GM21526 (cell line): ENCODE results near the gene RXFP1.

Experiments used
- ATAC-seq: cut with Tn5 transposase; IDR thresholded peaks from one replicate; pipeline ENCODE4 v1.9.1; 2021; ENCODE audit warnings: moderate library complexity; ENCODE audit not compliant: unreplicated experiment, low FRiP score

Gene RXFP1

DNA sequence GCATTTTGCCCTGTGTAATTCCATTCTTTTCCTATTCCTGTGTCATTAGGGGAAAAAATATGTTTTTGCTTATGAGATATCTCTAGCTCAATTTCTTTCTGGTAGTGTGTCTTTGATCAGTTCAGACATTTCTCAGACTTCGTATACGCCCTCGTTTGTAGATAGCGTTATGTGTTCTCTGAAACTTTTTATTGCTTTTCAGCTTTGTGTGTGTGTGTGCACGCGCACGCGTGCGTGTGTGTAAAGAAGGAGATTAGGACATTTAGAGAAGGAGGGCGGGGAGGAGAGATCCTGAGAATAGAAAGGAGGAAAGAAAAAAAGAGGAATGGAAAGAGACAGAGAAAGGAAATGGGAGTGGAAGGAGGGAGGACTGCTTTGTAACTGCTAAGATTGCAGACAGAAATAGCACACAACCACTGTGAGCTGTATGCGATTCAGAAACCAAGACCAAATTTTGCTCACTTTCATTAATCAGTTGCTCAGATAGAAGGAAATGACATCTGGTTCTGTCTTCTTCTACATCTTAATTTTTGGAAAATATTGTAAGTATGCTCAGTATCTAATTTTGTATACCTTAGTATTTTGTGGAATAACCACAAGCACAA lies at the start of gene RXFP1:
RXFP1 (plus strand) TSS at position 399 of the 605 bp plus-strand sequence; CDS start at position 494, 95 bp downstream.
- ATAC-seq = no peak

DNA sequence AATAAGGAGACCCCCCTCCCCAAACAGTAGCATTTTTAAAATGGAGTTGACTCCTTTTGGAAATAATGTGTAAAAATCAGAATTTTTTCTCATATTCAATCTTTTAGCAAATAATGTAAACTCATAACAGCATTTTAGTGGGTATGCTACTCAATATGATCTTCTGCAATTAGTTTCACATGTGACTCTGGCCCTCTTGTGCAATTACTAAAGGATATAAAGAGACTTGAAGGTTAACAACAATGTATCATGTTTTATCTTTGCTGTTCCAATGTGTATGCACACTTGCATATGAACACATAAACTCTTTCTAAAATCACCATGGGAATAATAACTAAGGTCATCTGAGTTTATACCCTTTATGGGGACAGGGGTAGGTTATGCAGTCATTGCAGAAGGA lies 39.9 kb upstream of the RXFP1 start:
- no peak for ATAC-seq

DNA sequence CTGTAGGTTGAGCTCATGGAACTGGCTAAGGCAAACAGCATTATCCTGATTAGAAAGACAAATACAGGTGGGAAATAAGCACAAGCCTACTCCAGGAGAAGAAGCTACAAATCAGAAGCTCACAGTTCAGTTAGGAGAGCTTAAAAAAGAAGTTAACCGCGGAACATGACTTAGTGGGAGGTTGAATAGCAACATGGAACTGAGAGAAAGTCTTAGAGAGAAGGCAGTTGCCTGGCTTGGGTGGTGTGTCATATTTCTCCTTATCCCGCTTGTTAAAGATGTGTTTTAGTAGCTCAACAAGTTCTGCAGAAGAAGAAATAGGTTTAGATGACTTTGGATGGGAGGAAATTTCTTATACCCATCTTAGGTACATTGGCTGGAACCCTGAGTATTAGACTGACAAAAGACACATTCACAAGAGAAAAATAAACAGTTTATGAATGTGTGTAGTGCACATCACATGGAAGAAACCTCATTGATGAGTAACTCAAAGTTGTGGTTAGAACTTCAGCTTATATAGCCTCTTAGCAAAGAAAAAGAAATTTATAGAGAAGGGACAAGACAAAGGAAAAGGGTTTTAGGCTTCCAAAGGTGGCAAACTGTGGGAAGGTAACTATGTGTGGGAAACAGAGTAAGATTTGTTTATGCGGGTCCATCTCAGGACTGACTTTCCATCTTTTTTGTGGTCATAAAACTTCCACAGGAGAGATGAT lies 37.4 kb upstream of the RXFP1 start:
- no peak for ATAC-seq

- ATAC-seq = no peak
Observed at GRCh38 chr4:158490629-158491028, 31.1 kb upstream of the RXFP1 start.

DNA sequence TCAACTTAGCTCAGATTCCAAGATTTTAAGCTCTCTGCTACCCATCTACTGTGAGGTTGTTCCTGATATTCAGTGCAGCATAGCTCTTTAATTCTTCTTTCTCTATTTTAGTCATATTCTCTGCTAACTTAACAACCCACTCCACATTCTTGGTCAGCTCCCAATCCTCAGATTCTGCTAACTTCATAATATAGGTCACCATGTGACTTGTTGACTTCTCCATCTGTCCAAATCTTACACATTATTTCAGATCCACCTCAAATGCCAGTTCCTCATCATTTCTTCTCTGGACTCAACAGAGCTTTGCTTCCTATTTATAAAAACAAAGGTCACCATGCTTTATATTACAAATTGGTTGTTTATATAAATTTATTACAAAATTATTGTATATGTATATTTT lies 29.3 kb upstream of the RXFP1 start:
- no peak for ATAC-seq

DNA sequence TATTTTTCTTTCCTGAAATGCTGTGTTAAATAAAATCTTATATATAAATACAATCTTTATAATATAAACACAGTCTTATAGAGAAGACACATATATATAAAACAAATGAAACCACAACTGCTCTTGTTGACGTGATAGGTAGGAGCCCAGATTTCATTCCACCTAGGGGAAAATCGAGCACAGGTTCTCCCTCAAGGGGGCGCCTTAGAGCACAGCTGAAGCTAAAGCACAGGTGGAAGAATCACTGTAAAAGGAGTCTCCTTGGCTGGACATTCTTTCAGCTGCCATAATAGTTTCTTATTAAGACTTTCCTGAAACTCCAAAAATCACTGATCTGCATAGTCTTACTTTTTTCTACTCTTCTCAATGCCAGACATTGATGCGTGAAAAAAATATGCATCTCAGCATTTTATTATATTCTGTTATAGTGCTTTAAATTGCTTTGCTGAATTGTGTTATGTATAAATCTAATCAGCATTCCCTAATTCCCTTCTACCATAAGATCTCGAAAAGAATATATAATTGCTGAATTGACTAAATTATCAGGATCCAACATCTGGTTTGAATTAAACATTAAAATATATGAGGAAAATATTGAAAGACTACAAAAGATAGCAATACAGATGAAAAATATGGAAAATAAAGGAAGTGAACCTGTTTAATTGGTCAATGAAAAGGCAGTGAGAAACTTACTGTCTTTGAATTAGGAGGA lies 25.5 kb upstream of the RXFP1 start:
- no peak for ATAC-seq

GRCh38 chr4:158500054-158500453 lies 21.6 kb upstream of the RXFP1 start:
- ATAC-seq = no peak

GRCh38 chr4:158513256-158513655 lies 8.4 kb upstream of the RXFP1 start:
- ATAC-seq = no peak

DNA sequence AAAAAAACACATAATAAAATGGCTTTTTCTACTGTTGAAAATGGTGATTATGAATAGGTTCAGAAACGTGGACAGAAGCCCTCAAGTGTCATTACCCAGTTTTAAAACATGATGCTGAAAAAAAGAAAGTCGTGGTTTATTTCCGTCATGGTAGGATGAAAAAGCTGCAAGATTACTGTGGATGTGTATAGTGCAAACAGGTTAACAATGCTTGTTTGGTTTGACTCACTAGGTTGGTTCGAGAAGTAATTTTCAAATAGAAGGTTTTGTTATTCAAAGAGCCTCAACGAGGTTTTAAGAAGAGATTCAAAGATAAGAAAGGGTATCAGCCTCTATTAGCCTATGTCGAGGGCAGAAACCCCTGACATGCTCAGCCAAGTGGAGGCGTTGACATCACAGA lies 2.5 kb upstream of the RXFP1 start:
- ATAC-seq = no peak

- ATAC-seq = no peak
Observed at GRCh38 chr4:158523990-158524535, 2.4 kb downstream of the RXFP1 start.

DNA sequence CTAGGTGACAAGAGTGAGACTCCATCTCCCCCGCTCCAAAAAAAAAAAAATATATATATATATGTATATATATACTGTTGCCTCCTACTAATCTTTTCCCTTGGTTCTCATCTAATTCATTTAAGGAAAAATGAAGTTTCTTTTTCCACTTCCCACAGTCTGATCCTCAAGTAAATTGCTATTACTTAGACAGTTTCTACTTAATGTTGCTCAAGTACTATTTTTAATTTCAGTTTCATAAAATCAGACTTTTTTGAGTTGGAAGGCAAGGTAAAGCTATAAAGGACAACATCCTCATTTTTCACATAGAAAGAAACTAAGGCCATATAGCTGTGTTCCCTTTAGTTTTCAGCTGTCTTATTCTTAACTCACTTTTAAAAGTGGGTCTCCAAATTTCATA lies 5.8 kb downstream of the RXFP1 start:
- no peak for ATAC-seq

GRCh38 chr4:158529505-158529904 lies 7.8 kb downstream of the RXFP1 start:
- no peak for ATAC-seq

- ATAC-seq = no peak
Observed at GRCh38 chr4:158530381-158530780, 8.7 kb downstream of the RXFP1 start.

GRCh38 chr4:158530898-158531297 lies 9.2 kb downstream of the RXFP1 start:
- ATAC-seq = no peak

DNA sequence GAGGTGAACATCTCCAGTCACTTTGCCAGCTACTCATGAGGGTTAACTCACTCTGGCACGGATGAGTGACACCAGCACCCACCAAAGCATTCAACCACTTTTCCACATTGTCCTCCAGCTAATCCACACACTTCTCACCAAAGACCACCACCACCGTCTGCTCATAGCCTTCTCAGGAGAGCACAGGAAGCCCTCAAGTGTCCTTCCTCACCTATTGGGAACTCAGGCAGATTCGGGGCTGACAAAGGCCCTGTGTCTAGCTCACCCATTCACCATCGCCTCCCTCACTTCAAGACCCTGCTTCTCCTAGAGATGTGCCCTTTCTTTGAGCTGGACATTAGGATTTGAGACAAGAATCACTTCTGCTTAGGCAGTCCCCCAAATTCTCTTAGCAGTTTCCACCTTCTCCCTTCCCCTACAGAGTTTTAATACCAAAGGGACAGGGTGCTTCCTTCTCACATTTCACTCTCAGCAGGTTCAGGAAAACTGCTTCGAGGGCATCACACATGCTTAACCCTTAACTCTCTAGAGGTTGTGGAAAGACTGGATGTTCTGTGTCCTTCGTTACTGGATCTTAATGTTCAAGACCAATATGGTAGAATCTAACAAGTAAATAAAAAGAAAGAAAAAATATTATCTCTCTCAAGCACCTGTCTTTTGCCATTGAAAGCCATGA lies 11.0 kb downstream of the RXFP1 start:
- ATAC-seq = no peak

DNA sequence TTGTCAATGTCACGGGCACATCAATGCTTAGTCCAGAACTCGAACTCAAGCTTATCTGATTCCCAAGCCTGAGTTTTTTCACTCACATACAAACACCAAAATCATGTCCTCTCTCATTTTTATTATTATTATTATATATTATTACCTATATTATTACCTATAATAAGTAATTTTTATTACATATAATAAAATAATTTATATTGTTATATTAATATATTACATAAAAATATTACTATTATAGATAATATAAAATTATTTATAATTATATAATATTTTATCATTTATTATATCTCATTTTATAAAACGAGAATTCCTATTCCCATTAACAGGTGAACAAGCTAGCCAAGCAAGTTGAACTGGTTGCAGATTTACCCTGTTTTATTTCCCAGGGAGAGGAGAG lies 13.0 kb downstream of the RXFP1 start:
- no peak for ATAC-seq

DNA sequence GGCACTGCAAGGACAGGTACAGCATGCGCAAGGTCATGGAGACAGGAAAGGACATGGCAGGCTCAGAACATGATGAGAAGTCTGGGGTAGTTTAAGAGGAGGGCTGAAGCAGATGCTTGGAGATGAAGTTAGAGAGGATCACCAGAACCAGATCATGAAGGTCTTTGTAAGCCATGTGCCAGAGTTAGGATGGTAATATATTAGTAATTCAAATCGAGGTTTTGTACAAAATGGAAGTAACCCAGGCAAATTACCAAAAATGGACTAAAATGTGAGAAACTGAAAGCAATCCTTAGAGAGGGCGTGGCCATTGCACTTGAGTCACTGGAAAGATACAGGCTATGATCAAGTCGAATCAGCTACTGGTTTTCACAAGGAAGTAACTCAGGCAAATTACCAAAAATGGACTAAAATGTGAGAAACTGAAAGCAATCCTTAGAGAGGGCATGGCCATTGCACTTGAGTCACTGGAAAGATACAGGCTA lies 13.5 kb downstream of the RXFP1 start:
- peak; percentile 60 for ATAC-seq

GRCh38 chr4:158536833-158537232 lies 15.2 kb downstream of the RXFP1 start:
- ATAC-seq = no peak

- ATAC-seq = no peak
Observed at GRCh38 chr4:158538176-158538575, 16.5 kb downstream of the RXFP1 start.

DNA sequence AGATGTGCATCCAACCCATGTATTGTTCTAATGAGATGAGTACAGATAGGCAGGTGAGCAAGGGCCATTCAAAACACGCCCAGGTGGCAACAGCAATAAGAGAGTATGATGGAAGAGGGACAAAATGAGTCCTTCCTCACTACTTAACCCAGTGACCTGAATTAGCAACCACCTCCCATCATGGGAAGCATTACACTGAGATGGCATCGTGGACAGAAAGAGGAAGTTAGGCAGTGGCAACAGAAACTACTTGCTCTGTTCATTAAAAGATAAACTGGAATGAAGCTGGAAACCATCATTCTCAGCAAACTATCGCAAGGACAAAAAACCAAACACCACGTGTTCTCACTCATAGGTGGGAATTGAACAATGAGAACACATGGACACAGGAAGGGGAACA lies 17.2 kb downstream of the RXFP1 start:
- ATAC-seq = no peak
